Left lung (tissue), 10 donors: ENCODE data around the gene FAM20C. TPM values are rescaled to one million over a fixed set of nuclear protein-coding genes. Genes with fewer than 3 reads are reported as not detected.

Source experiments
- ATAC-seq: fragments of 200-7000 bp; cut with Tn5 transposase; one replicate; pipeline ENCODE4 v1.9.1; 2020; ENCODE audit warnings: moderate library complexity
- DNase-seq, 4 donors: peaks; one replicate each; pipeline ENCODE4 v3.0.0-alpha.2; 2013 to 2020
- H3K27ac ChIP-seq, 2 donors: fragments of 200-600 bp; sonication (generic) in 1 of 2; one replicate each; pipeline versions ENCODE4 v1.5.0 to v1.8.0; 2020 to 2021
- H3K27me3 ChIP-seq, 2 donors: fragments of 200-600 bp; sonication (generic) in 1 of 2; one replicate each; pipeline versions ENCODE4 v1.5.0 to v1.8.0; 2020 to 2021
- H3K36me3 ChIP-seq, 2 donors: fragments of 200-600 bp; sonication (generic) in 1 of 2; one replicate each; pipeline versions ENCODE4 v1.5.0 to v1.8.0; 2020 to 2021
- H3K4me1 ChIP-seq, 2 donors: fragments of 200-600 bp; one replicate each; pipeline ENCODE4 v1.8.0; 2021
- H3K4me3 ChIP-seq, 2 donors: fragments of 200-600 bp; sonication (generic) in 1 of 2; one replicate each; pipeline versions ENCODE4 v1.5.0 to v1.8.0; 2020 to 2021; ENCODE audit warnings: mild to moderate bottlenecking in 1 of 2
- H3K9me3 ChIP-seq, 2 donors: fragments of 200-600 bp; sonication (generic) in 1 of 2; one replicate each; pipeline versions ENCODE4 v1.5.0 to v1.8.0; 2020 to 2021
- intact Hi-C, 2 donors: fragments of 100-400 bp; cut with DNase I; formaldehyde crosslinking; loops; one replicate each; pipeline versions ENCODE4 v1.11.2 to v1.14.2; 2022
- polyA plus RNA-seq, 6 donors: library from polyadenylated mRNA; unstranded; fragments of 120-200 nt; gene quantifications; one replicate each; pipeline ENCODE4 v1.2.1, GENCODE V29; 2013; ENCODE audit not compliant: insufficient read length in 6 of 6
- total RNA-seq, 2 donors: library from RNA; stranded (reverse); fragmentation: NEBNext Ultra II Directional; extraction: Animal tissue kit (Norgen Biotek cat#: 25700); gene quantifications; one replicate each; pipeline ENCODE4 v1.2.1, GENCODE V29; 2021
- TF ChIP-seq, protein P1 (sequence below), 2 donors: fragments of 200-600 bp; sonication (generic) in 1 of 2; IDR thresholded peaks; one replicate each; pipeline versions ENCODE4 v1.5.0 to v1.8.0; 2021; ENCODE audit warnings: antibody characterized with exemption in 2 of 2
- donor health status: DM: no; HTN: yes; CAD: no.
- donor health status: DM: no; HTN: no; CAD: no.

The FAM20C gene
- total and polyA plus RNA-seq, 8 donors = 21.2 to 75.5 (median 31.8) TPM

DNA sequence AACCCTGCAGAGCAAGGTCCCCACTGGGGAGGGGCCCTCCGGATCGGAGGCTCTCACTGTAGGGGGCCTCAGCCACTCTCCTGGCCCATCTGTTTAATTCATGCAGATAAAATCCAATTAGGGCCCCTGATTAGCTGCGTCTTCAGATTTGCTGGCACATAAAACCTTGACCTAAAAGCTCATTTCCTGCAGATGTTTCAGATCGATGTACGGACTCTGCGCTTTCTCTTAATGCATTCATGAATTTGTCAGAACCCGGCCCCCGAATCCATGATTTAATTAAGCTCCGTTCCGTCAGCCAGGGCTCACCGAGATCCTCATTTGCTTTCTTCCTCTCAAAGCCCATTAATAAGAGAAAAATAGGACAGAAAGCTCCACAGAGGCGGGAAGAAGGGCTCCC, 57.6 kb downstream of the FAM20C start:
- DNase-seq (no peak), ATAC-seq (no peak)
- H3K36me3 ChIP-seq = peaks cover 0 to 98% of the 10 kb centered on the region in 2 donors
- H3K4me1 ChIP-seq = no peaks in the 10 kb centered on the region
- intact Hi-C loops = no loop called here
- H3K4me3 ChIP-seq = no peak overlapping the region
- H3K27ac ChIP-seq = no peak overlapping the region
- TF ChIP-seq, protein P1, sequence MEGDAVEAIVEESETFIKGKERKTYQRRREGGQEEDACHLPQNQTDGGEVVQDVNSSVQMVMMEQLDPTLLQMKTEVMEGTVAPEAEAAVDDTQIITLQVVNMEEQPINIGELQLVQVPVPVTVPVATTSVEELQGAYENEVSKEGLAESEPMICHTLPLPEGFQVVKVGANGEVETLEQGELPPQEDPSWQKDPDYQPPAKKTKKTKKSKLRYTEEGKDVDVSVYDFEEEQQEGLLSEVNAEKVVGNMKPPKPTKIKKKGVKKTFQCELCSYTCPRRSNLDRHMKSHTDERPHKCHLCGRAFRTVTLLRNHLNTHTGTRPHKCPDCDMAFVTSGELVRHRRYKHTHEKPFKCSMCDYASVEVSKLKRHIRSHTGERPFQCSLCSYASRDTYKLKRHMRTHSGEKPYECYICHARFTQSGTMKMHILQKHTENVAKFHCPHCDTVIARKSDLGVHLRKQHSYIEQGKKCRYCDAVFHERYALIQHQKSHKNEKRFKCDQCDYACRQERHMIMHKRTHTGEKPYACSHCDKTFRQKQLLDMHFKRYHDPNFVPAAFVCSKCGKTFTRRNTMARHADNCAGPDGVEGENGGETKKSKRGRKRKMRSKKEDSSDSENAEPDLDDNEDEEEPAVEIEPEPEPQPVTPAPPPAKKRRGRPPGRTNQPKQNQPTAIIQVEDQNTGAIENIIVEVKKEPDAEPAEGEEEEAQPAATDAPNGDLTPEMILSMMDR (IDR thresholded peaks at IDR 0.05) = no peak
- H3K27me3 ChIP-seq = no peaks in the 10 kb centered on the region
- no peaks in the 10 kb centered on the region for H3K9me3 ChIP-seq

DNA sequence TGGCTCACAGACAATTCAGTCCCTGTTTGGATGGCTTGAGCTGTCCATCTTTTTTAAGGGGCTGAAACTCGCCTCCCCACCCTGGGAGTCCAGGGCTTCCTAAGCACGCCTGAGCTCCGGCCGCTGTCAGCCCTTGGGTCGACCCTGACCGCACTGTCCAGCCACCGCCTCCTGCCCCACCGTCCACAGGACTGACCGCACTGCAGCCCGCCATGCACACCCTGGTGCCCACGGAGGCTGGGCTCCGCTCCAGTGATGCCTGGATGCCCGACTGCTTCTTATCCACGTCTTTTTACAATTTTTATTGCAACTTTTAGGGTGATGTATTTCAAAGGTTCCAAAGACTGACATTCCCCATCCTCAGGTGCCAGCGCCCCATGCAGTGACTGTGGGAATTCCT, 58.2 kb downstream of the FAM20C start:
- Histone ChIP-seq H3K36me3 (peaks cover 0 to 97% of the 10 kb centered on the region in 2 donors), H3K27me3 (no peaks in the 10 kb centered on the region), H3K4me1 (no peaks in the 10 kb centered on the region), H3K9me3 (no peaks in the 10 kb centered on the region), H3K4me3 (no peak overlapping the region), H3K27ac (no peak overlapping the region)
- TF ChIP-seq, protein P1 (IDR thresholded peaks at IDR 0.05) = no peak
- intact Hi-C loops = no loop called here
- DNase-seq (peak in 1 of 4 donors; percentile 71), ATAC-seq (no peak)

DNA sequence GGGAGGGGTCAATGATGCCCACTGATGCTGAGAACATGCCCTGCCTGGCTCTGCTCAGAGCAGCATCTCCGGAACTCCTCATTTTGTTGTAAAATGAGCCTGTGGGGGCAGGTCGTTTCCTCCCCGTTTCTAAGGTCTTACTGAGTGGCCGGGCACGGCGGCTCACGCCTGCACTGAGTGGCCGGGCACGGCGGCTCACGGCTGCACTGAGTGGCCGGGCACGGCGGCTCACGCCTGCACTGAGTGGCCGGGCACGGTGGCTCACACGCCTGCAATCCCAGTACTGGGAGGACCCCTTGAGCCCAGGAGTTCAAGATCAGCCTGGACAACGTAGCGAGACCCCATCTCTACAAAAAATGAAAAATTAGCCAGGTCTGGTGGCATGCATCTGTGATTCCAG, 58.6 kb downstream of the FAM20C start:
- intact Hi-C loops = no loop called here
- DNase-seq (peak in 1 of 4 donors; percentile 45), ATAC-seq (no peak)
- Histone ChIP-seq H3K4me3 (no peak overlapping the region), H3K27ac (no peak overlapping the region), H3K27me3 (no peaks in the 10 kb centered on the region), H3K4me1 (no peaks in the 10 kb centered on the region), H3K36me3 (peaks cover 0 to 97% of the 10 kb centered on the region in 2 donors), H3K9me3 (no peaks in the 10 kb centered on the region)
- TF ChIP-seq, protein P1 (IDR thresholded peaks at IDR 0.05) = no peak

DNA sequence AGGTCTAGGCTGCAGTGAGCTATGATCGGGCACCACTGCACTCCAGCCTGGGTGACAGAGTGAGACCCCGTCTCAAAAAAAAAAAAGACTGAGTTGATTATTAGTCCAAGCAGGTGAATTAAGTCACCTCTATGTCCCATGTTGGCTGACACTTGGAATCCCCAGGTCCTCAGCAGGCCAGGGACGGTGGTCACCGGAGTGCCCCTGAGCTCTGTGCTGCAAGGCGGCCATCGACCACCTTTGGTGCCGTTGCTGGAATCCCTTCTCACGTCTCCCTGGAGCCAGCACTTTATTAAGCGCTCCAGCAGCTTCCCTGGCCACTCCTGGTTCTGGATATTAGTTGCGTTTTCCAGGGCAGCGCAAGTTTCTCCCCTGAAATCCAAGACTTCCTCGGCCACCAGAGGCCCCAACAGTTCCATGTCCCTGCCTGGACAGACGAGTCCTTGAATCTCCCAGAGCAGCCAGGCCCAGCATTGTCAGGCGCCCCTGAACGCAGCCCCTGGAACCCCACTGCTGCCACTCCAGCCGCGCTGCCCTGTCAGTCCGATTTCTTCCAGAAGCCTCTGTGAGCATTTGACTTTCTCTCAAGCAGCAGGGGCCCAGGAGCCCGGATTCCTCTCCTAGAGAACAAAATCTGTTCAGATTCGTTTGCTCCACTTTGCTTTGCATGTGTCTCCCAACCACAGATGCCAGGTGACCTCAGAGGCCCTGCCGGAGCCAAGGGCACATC, 59.2 kb downstream of the FAM20C start:
- H3K27ac ChIP-seq = no peak overlapping the region
- intact Hi-C loops = no loop called here
- H3K4me3 ChIP-seq = no peak overlapping the region
- TF ChIP-seq, protein P1 (IDR thresholded peaks at IDR 0.05) = no peak
- no peak for ATAC-seq
- peak in 1 of 4 donors; percentile 63 for DNase-seq
- no peaks in the 10 kb centered on the region for H3K9me3 ChIP-seq
- no peaks in the 10 kb centered on the region for H3K27me3 ChIP-seq
- H3K4me1 ChIP-seq = no peaks in the 10 kb centered on the region
- H3K36me3 ChIP-seq = peaks cover 0 to 97% of the 10 kb centered on the region in 2 donors

DNA sequence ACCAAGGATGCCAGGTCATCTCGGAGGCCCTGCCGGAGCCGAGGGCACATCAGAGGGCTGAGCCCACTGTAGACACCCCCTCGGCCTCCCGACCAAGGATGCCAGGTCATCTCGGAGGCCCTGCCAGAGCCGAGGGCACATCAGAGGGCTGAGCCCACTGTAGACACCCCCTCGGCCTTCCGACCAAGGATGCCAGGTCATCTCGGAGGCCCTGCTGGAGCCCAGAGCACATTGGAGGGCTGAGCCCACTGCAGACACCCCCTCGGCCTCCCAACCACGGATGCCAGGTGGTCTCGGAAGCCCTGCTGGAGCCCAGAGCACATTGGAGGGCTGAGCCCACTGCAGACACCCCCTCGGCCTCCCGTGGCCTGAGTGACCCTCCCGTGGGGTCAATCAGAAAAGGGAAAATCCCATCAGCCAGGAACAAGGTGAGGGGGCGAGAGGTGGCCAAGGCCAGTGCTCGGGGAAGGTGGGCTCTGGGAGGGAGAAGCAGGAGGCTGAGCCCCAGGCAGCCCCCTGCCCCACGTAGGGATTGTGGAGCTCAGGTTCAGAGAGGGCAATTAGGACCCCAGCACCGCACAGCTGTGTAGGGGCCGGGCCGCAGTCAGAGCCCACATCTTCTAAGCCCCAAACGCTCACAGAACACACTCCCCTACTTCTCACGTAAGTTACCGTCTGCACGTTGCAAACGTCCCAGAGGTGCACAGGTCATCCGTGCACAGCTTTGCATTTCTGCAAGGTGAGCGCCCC, 60.0 kb downstream of the FAM20C start:
- peak in 1 of 4 donors; percentile 62 for DNase-seq
- intact Hi-C loops = no loop called here
- Histone ChIP-seq H3K27me3 (no peaks in the 10 kb centered on the region), H3K4me1 (no peaks in the 10 kb centered on the region), H3K4me3 (no peak overlapping the region), H3K36me3 (peaks cover 0 to 97% of the 10 kb centered on the region in 2 donors), H3K27ac (no peak overlapping the region), H3K9me3 (no peaks in the 10 kb centered on the region)
- TF ChIP-seq, protein P1 (IDR thresholded peaks at IDR 0.05) = no peak
- ATAC-seq = no peak
